K562 (cell line): ENCODE measurements around the gene COX20. TPM values are rescaled to one million over a fixed set of nuclear protein-coding genes. Genes with fewer than 3 reads are reported as not detected.

Source experiments
- ATAC-seq: fragments of 200-7000 bp; cut with Tn5 transposase; 3 replicates; pipeline ENCODE4 v1.9.1; 2020; ENCODE audit warnings: moderate library complexity
- BruUV-seq: library from RNA; stranded (reverse); fragments of 400-500 nt; replicated peaks from 2 replicates; lab custom pipeline; 2021; lab: Mats Ljungman, UMichigan
- CTCF ChIA-PET: fragments of 300-600 bp; formaldehyde crosslinking; extraction: SDS; loops from one replicate; lab custom pipeline; 2021; ENCODE audit warnings: low intra/inter-chr PET ratio; lab: Yijun Ruan, JAX
- POLR2A ChIA-PET: fragments of 300-600, 350-650 bp; sonication (Branson Sonifier 250); formaldehyde crosslinking; extraction: SDS; loops from one replicate; lab custom pipeline; 2021; ENCODE audit warnings: antibody characterized with exemption, inconsistent platforms; lab: Yijun Ruan, JAX
- DNase-seq, 4 experiments: peaks; one replicate each; pipeline versions ENCODE4 v3.0.0 to v3.0.0-alpha.2; 2011 to 2018; ENCODE audit warnings: low spot score in 3 of 4, mixed read lengths in 3 of 4; ENCODE audit errors: extremely low read depth in 1 of 4
- FAIRE-seq: peaks from 2 replicates; lab custom pipeline; 2011; peaks lifted over from hg19 to GRCh38; lab: Jason Lieb, UNC
- H2AFZ ChIP-seq: 2 replicates; pipeline ENCODE4 v1.6.0; 2011; ENCODE audit warnings: low read depth, low read length, control low read depth, inconsistent platforms
- H3K27ac ChIP-seq: fragments of 200-600 bp; 3 replicates; pipeline ENCODE4 v1.8.0; 2011; ENCODE audit warnings: low read depth, mild to moderate bottlenecking, control low read depth, inconsistent platforms, low read length, moderate library complexity, mixed read lengths; ENCODE audit errors: extremely low read depth
- H3K27me3 ChIP-seq, 2 experiments: fragments of 300-600 bp in 1 of 2; 2 replicates in 1 of 2; 3 replicates in 1 of 2; pipeline versions ENCODE4 v1.6.0 to v1.8.0; 2011; ENCODE audit warnings: inconsistent platforms in 2 of 2, low read length in 2 of 2, mild to moderate bottlenecking in 1 of 2, mixed read lengths in 1 of 2, moderate library complexity in 1 of 2; ENCODE audit not compliant: control insufficient read depth in 2 of 2, insufficient read depth in 2 of 2
- H3K36me3 ChIP-seq: fragments of 300-600 bp; 3 replicates; pipeline ENCODE4 v1.8.0; 2011; ENCODE audit warnings: mild to moderate bottlenecking, low read length, inconsistent platforms; ENCODE audit not compliant: control insufficient read depth, insufficient read depth
- H3K4me1 ChIP-seq, 2 experiments: fragments of 200-600 bp in 1 of 2; replicated peaks in 1 of 2; 2 replicates in 1 of 2; 3 replicates in 1 of 2; pipeline versions ENCODE4 v1.5.1 to v1.8.0; 2011; ENCODE audit warnings: inconsistent platforms in 2 of 2, low read length in 2 of 2, mild to moderate bottlenecking in 1 of 2, mixed read lengths in 1 of 2, moderate library complexity in 1 of 2; ENCODE audit not compliant: control insufficient read depth in 2 of 2, insufficient read depth in 2 of 2
- H3K4me2 ChIP-seq: 2 replicates; pipeline ENCODE4 v1.6.1; 2011; ENCODE audit warnings: low read length, control low read depth, inconsistent platforms, mixed read lengths; ENCODE audit not compliant: insufficient read depth
- H3K4me3 ChIP-seq: fragments of 200-600 bp; sonication (generic), shearing (Covaris generic); 2 replicates; pipeline ENCODE4 v1.5.1; 2016; ENCODE audit warnings: control low read depth, inconsistent platforms
- H3K79me2 ChIP-seq: fragments of 200-600 bp; 3 replicates; pipeline ENCODE4 v1.8.0; 2011; ENCODE audit warnings: low read length, inconsistent platforms; ENCODE audit not compliant: control insufficient read depth, insufficient read depth
- H3K9ac ChIP-seq, 2 experiments: 2 replicates each; pipeline versions ENCODE4 v1.6.0 to v1.6.1; 2011; ENCODE audit warnings: low read depth in 2 of 2, low read length in 2 of 2, control low read depth in 1 of 2, inconsistent platforms in 1 of 2, mild to moderate bottlenecking in 1 of 2, mixed read lengths in 1 of 2; ENCODE audit not compliant: insufficient read depth in 1 of 2
- H3K9me1 ChIP-seq: one replicate; pipeline ENCODE4 v1.6.0; 2011; ENCODE audit warnings: inconsistent platforms, mild to moderate bottlenecking, low read length, moderate library complexity; ENCODE audit not compliant: control insufficient read depth, insufficient read depth
- H3K9me3 ChIP-seq: replicated peaks from 2 replicates; pipeline ENCODE4 v1.5.1; 2011; ENCODE audit warnings: low read depth, low read length, inconsistent platforms; ENCODE audit not compliant: control insufficient read depth, insufficient read depth
- H4K20me1 ChIP-seq: replicated peaks from 2 replicates; pipeline ENCODE4 v1.6.1; 2011; ENCODE audit warnings: low read length, inconsistent platforms, mixed read lengths; ENCODE audit not compliant: control insufficient read depth, insufficient read depth
- AFF4 ChIP-seq: sonication (generic); formaldehyde crosslinking; IDR thresholded peaks from 2 replicates; pipeline ENCODE4 v1.8.0; 2023; ENCODE audit warnings: mild to moderate bottlenecking, missing genetic modification reagents
- BRF2 ChIP-seq: IDR thresholded peaks from 3 replicates; pipeline ENCODE4 v1.6.1; 2011; ENCODE audit warnings: borderline replicate concordance, mild to moderate bottlenecking; ENCODE audit not compliant: insufficient read length, insufficient read depth
- CTCFL ChIP-seq: IDR thresholded peaks from 2 replicates; pipeline ENCODE4 v1.6.1; 2011; ENCODE audit warnings: borderline replicate concordance, low read depth, mild to moderate bottlenecking, moderate library complexity, low read length; ENCODE audit not compliant: insufficient read depth, poor library complexity, severe bottlenecking
- KAT2B ChIP-seq: IDR thresholded peaks from one replicate; pipeline ENCODE4 v1.6.1; 2012; ENCODE audit warnings: low read depth, mild to moderate bottlenecking, control low read depth, inconsistent platforms, low read length, moderate library complexity
- SIN3B ChIP-seq: fragments of 450-650 bp; IDR thresholded peaks from 2 replicates; pipeline ENCODE4 v1.6.1; 2017; ENCODE audit warnings: low read depth, mild to moderate bottlenecking, moderate library complexity
- SMARCC2 ChIP-seq: fragments of 450-650 bp; IDR thresholded peaks from 2 replicates; pipeline ENCODE4 v1.6.1; 2017; ENCODE audit warnings: antibody characterized with exemption, moderate library complexity, mild to moderate bottlenecking, low read depth
- SMARCE1 ChIP-seq: fragments of 450-650 bp; IDR thresholded peaks from 2 replicates; pipeline ENCODE4 v1.7.1; 2016; ENCODE audit warnings: mild to moderate bottlenecking
- U2AF1 ChIP-seq: fragments of 200-400 bp; formaldehyde crosslinking; optimal IDR thresholded peaks from 2 replicates; pipeline ENCODE3; 2017; ENCODE audit warnings: mild to moderate bottlenecking, low read depth, low read length, moderate library complexity
- ZFP30 ChIP-seq: fragments of 250-450 bp; sonication (Bioruptor Pico); IDR thresholded peaks from 2 replicates; pipeline ENCODE4 v1.8.0; 2022; ENCODE audit warnings: moderate library complexity, mild to moderate bottlenecking, inconsistent platforms, borderline replicate concordance
- ZNF282 ChIP-seq: sonication (generic); formaldehyde crosslinking; IDR thresholded peaks from 2 replicates; pipeline ENCODE4 v1.8.1; 2023; ENCODE audit warnings: missing genetic modification reagents
- ZNF717 ChIP-seq: fragments of 250-450 bp; sonication (Bioruptor Pico); IDR thresholded peaks from 2 replicates; pipeline ENCODE4 v1.5.0; 2021
- ZSCAN32 ChIP-seq: fragments of 450-650 bp; formaldehyde crosslinking; IDR thresholded peaks from 2 replicates; pipeline ENCODE4 v1.4.0; 2020; ENCODE audit warnings: mild to moderate bottlenecking, moderate library complexity
- WGBS: fragments of 100-300 bp; shearing (Covaris generic); methylation state at CpG from one replicate; pipeline ENCODE4 v1.1.6; 2016; ENCODE audit warnings: low coverage, mixed read lengths; ENCODE audit not compliant: insufficient coverage; ENCODE audit errors: missing lambda C conversion rate; 5-methylcytosine and 5-hydroxymethylcytosine counted together
- in situ Hi-C: fragments of 300-500 bp; cut with MboI; formaldehyde crosslinking; loops from 4 replicates; pipeline ENCODE4 v1.15.0; 2018; ENCODE audit warnings: inconsistent platforms, mixed read lengths
- intact Hi-C: fragments of 100-400 bp; cut with micrococcal nuclease; formaldehyde crosslinking; loops from 2 replicates; pipeline ENCODE4 v1.14.2; 2022
- polyA plus RNA-seq, 8 experiments: library from polyadenylated mRNA; depleted of rRNA in 4 of 8; stranded (reverse) in 5 of 8; unstranded in 3 of 8; fragments of >200 nt; fragmentation: Nextera tagmentation in 2 of 8; fragmentation: Illumina TruSeq in 1 of 8; extraction: Ambion mirVana in 2 of 8; extraction: Trizol in 1 of 8; gene quantifications; 2 replicates each; pipeline versions ENCODE4 v1.2.1 to v1.2.3, GENCODE V29; 2011 to 2014; ENCODE audit warnings: inconsistent platforms in 1 of 8, missing spikeins in 1 of 8
- total RNA-seq, 7 experiments: library from RNA; depleted of rRNA in 6 of 7; stranded (reverse); fragments of >200 nt in 6 of 7; fragmentation: Illumina TruSeq in 2 of 7; extraction: Trizol in 2 of 7; gene quantifications; 2 replicates each; pipeline versions ENCODE4 v1.2.1 to v1.2.3, GENCODE V29; 2011 to 2021; ENCODE audit warnings: low replicate concordance in 1 of 7
- TF ChIP-seq, protein P1 (sequence below): fragments of 250-450 bp; sonication (Bioruptor Pico); IDR thresholded peaks from 2 replicates; pipeline ENCODE4 v1.8.0; 2022; ENCODE audit warnings: moderate library complexity, mild to moderate bottlenecking, inconsistent platforms

Gene COX20
- total and polyA plus RNA-seq, 9 of the 15 experiments (the other 6 are each of a cell fraction or from before 2014, with no cell fraction given) = 41.5 to 192 (median 84.3) TPM

DNA sequence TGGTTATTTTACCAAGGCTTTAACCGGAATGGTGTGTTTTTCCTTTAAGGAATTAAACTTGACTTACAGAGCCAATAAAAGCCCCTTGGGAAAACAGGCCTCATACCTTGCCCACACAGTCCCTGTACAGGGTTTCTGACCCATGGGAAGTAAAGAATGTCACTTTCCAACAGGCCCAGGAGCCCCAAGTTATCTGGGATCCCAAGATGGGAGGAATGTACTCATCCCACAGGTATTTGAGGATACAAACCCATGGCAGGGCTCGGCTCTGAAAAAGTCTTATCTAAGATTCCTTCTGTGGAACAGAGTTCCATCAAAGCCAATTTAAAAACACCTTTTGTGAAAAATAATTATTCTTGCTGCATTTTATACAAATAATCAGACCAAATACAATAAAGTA is 15.3 kb upstream of the COX20 start (continued):
- TF ChIP-seq AFF4 (CRISPR knock-in tag) = no peak

GRCh38 chr1:244821134-244821533 is 14.3 kb upstream of the COX20 start:
- no TSS peak for BruUV-seq
- Histone ChIP-seq H3K27me3 (peaks cover 19 to 20% of the 10 kb centered on the region in 2 experiments; a peak in 4 of 5 replicates), H3K4me2 (no peak overlapping the region), H4K20me1 (no peaks in the 10 kb centered on the region), H3K4me3 (no peak overlapping the region), H3K9ac (no peak overlapping the region), H3K4me1 (no peaks in the 10 kb centered on the region; a peak in 1 of 5 replicates), H2AFZ (no peak overlapping the region), H3K9me3 (no peaks in the 10 kb centered on the region), H3K27ac (no peak overlapping the region), H3K79me2 (no peaks in the 10 kb centered on the region), H3K9me1 (no peaks in the 10 kb centered on the region), H3K36me3 (no peaks in the 10 kb centered on the region)
- POLR2A ChIA-PET = no interaction called here
- DNase-seq (no peak), FAIRE-seq (peak; percentile 46), ATAC-seq (no peak)
- intact Hi-C loops (no loop called here), in situ Hi-C loops (no loop called here)
- 8% methylated on average over 3 of the region's 3 CpGs for WGBS
- CTCF ChIA-PET = no interaction called here
- TF ChIP-seq ZSCAN32 = no peak
- TF ChIP-seq, protein P1, sequence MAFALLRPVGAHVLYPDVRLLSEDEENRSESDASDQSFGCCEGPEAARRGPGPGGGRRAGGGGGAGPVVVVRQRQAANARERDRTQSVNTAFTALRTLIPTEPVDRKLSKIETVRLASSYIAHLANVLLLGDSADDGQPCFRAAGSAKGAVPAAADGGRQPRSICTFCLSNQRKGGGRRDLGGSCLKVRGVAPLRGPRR (CRISPR knock-in tag) = no peak
- TF ChIP-seq BRF2 = no peak
- no peak for TF ChIP-seq ZNF717 (CRISPR knock-in tag)
- no peak for TF ChIP-seq SIN3B
- no peak for TF ChIP-seq SMARCC2
- TF ChIP-seq ZNF282 (CRISPR knock-in tag) = no peak
- no peak for TF ChIP-seq ZFP30
- no peak for TF ChIP-seq KAT2B
- TF ChIP-seq U2AF1 = no peak
- TF ChIP-seq CTCFL = no peak
- 0 out of 2 replicates have a peak, but pooled peaks have one; percentile 38 for TF ChIP-seq SMARCE1
